NCI-H2107 (cell line): ENCODE measurements around the gene YPEL3.
"Not testable (repeated sequence)": the region's sequence is repeated elsewhere in the genome, so short reads cannot be mapped to it uniquely, and the experiment has no call there.

Experiments used
- DNase-seq: peaks from one replicate; lab custom pipeline; 2025; lab: John Stamatoyannopoulos, UW

Gene YPEL3, protein sequence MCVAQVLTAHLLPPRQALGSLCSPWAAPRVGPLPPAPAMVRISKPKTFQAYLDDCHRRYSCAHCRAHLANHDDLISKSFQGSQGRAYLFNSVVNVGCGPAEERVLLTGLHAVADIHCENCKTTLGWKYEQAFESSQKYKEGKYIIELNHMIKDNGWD

DNA sequence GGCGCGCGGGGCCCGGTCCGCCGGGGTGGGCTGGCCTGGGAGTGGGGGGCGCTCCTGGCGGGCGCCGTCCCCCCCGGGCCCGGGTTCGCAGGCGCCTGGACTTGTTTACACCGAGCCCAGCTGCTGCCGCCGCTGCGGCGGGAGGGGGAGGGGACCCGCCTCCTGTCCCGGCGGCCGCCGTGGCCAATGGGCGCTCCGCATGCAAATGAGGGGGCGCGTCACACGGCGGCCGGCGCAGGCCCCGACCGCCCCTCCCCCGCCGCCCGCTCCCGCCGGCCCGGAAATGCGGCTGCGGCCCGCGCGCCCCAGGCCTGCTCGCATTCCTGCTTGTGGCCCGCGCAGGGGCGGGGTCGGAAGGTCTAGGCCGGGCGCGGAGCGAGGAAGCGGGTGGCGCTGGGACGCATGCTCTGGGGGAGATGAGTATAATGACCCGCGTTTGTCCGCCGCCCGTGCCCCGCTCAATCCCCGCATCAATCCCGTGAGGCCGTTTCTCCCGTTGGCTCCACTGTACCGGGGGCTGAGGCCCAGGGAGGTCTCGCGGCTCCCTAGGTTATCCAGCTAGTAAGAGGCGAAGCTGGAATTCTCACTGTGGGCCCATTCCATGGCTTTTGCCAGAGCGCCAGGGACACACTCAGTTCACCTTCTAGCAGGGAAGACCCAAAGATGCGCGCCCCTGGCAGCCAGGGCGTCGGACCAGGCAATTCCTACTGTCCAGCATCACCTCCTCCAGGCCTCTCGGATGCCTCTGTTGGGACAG, at the start of gene YPEL3:
Gene YPEL3, minus strand, starts transcription at position 109 of the 757 bp plus-strand sequence. CDS start 731 bp downstream, outside the sequence.
- peak; percentile 51 for DNase-seq

DNA sequence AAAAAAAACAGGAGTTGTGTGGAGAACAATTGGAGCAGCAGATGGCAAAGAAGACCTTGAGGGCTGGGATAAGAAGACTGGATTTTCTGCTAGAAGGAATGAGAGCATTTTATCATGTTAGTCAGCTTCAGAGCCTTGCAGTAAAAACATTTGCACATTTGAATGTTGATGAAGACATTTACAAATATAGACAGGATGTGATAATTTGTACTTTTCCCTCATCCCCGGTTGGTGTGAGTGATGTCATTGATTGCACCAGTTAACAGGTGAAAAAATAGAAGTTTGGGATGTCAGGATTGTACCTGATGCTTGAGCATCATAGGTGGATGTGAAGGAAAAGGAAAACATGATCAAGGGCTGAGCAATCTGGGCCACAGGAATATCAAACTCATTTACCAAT, 49.6 kb upstream of the YPEL3 start:
- DNase-seq: no peak

DNA sequence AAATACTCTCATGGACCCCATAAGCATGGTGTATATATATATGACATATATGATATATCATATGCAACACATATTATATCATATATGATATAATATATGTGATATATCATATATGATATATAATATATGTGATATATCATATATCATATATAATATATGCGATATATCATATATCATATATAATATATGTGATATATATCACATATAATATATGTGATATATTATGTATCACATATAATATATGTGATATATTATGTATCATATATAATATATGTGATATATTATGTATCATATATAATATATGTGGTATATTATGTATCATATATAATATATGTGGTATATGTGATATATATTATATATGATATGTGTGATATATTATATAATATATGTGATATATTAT, 48.9 kb upstream of the YPEL3 start:
- no peak for DNase-seq

DNA sequence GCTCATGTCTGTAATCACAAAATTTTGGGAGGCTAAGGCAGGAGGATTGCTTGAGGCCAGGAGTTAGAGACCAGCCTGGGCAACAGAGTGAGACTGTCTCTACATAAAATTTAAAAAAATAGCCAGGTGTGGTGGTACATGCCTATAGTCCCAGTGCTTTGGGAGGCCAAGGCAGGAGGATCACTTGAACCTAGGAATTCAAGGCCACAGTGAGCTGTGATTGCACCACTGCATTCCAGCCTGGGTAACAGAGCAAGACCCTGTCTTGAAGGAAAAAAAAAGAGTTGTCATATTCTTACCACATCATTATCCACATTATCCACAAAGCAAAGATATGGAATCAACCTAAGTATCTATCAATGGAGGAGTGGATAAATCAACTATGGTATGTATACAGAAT, 48.0 kb upstream of the YPEL3 start:
- DNase-seq: no peak

DNA sequence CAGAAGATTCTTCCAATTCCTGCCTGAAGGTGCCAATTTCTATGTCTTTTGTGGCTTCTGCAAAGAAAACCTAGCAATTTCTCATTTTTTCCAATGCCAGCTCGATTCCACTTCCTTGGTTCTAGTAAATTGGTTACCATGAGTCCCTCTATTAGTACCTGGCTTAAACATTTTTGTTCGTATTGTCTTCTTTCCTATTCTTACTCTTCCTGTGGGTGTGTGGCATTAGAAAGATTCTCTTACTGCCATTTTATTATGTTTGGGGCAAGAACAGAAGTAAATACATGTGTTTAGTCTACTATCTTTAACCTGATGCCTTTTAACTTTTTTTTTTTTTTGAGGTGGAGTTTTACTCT, 47.3 kb upstream of the YPEL3 start:
- no peak for DNase-seq

DNA sequence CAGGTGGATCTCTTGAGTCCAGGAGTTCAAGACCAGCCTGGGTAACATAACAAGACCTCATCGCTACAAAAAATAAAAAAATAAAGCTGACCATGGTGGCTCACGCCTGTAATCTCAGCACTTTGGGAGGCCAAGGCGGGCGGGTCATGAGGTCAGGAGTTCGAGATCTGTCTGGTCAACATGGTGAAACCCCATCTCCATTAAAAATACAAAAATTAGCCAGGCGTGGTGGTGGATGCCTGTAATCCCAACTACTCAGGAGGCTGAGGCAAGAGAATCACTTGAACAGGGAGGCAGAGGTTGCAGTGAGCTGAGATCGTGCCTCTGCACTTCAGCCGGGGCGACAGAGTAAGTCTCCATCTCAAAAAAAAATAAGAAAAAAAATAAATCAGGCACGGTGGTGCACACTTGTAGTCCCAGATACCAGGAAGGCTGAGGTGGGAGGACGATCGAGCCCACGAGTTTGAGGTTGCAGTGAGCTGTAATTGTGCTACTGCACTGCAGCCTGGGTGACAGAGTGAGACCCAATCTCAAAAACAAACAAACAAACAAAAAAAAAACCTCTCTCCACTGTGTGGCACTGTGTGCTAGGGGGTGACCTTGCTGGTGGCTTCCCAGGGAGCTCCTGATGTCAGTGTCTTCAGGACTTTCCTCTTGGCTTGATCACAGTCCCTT, 46.8 kb upstream of the YPEL3 start:
- DNase-seq: no peak

DNA sequence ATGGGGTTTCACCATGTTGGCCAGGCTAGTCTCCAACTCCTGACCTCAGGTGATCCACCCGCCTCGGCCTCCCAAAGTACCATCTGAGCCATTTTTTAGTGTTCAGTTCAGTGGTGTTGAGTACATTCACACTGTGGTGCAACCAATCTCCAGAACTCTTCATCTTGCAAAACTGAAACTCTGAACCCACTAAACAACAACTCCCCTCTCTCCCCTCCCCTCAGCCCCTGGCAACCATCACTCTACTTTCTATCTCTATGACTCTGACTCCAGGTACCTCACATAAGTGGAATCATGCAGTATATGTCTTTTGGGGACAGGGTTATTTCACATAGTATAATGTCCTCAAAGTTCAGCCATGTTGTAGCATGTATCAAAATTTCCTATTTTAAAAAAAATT, 45.7 kb upstream of the YPEL3 start:
- DNase-seq: no peak

DNA sequence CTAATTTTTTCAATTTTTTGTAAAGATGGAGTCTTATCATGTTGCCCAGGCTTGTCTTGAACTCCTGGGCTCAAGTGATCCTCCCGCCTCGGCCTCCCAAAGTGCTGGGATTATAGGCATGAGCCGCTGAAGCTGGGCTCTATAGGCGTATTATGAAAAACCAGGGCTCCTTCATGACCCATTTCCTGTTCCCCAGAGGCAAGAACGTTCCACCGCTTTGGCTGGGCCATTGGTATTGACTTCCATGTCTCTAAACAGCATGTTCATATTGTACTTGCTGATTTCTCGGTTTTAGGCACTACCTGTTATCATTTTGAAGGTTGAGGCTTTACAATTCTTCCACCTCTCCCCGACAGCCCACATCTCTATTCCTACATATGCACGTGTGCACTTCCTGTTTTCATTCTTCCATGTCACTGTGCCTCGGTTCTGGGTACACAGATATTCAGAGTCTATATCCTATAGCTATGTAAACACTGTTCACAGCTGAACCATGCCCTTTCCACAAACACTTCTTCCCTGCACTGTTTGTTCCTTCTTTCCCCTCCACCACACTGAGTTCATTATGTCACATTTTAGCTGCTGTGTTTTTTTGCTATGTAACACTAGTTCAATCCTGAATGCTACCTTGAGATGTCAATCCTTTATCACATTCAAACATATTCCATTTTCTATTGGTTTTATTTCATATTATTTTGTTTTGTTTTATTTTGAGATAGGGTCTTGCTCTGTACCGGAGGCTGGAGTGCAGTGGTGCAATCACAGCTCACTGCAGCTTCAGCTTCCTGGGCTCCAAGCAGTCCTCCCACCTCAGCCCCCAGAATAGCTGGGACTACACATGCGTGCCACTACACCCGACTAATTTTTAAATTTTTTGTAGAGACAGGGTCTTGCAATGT, 43.8 kb upstream of the YPEL3 start:
- DNase-seq: no peak

DNA sequence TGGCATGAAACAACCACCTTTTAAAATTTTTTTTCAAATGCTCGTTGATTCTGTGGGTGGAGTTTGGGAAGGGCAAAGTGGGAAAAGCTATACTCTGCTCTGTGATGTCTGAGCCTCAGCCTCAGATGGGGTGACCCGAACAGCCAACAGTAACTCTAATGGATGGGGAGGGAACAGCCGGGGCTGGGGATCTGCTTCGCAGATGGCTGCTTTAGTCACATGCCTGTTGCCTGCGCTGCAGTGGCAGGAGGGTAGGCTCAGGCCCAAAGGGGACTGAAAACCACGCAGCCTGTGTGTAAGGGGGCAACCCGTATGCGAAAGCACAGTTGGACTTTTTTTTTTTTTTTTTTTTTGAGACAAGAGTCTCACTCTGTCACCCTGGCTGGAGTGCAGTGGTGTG, 41.9 kb upstream of the YPEL3 start:
- DNase-seq: no peak

DNA sequence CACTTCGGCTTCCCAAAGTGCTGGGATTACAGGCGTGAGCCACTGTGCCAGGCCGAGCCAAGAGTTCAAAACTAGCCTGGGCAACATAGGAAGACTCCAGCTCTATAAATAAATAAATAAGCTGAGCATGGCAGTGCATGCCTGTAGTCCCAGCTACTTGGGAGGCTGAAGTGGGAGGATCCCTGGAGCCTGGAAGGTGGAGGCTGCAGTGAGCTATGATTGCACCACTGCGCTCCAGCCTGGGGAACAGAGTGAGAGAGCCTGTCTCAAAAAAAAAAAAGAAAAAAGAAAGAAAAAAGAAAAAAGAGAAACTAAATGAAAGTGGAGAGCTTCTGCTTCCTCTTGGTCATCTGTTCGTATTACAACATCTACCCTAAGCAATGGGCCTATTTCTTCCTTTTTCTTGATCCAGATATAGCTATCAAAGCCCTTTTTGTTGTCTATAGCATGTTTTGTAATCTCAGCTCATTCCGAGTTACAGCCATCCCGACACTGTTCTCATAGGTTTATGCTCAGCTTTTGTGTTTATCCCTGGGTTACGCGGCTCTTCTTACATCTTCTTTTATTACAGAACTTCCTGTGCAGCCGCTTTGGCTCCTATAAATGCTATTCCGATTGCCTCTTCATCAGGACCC, 41.1 kb upstream of the YPEL3 start:
- peak; percentile 17 for DNase-seq

DNA sequence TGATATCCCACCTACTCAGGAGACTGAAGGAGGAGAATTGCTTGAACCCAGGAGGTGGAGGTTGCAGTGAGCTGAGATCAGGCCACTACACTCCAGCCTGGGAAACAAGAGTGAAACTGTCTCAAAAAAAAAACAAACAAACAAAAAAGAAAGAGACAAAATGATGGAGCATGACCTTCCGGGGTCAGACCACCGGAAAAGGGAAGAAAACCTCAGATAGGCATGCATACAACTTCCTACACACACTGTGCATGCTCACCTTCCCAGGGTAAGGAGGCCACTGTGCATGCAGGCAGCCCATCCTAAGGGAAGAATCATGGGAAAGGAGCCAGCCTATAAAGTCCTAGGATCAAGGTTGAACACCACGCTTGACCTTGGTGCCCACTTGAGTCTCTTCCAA, 36.6 kb upstream of the YPEL3 start:
- DNase-seq: no peak

DNA sequence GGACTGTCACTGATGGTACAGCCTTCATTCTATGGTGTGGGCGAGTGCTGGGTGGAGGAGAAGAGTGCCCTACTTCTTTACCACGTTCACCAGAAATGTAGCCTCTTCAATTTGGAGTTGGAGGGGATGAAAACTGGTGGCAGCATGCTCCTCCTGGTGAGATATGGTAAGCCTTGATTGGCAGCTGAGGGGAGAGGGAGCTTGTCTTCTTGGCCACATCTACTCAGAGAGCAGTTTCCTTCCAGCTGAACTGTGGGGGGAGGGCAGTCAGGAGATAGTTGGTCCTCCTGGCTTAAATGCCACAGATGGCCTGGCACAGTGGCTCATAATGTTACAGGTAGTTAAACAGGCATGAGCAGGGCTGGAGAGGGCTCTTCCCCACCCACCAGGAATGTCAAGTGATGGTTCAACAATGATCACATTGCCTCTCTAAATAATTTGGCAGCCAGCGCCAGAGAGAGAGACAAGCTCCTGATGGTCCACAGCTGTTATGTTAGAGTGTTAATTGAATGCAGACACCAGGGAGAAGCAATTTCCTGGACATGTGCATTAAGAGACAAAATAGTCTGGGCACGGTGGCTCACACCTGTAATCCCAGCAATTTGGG, 36.0 kb upstream of the YPEL3 start:
- DNase-seq: peak; percentile 72

DNA sequence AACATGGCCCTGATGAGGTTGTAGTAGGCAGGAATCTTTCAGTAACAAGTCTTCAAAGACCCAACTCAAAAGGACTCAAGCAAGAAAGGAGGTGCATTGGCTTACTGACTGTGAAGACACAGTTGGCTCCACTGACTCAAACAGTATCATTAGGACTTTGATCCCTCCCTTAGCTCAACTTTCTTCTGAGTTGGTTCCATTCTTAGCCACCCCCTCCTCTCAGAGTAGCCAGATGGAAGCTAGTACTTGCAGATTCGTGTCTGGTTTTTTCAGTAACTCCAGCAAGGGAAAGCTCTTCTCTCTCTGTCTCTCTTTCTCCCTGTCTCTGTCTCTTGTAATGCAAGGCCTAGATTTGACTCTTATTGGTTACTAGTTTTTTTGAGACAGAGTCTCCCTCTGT, 32.0 kb upstream of the YPEL3 start:
- DNase-seq: no peak

DNA sequence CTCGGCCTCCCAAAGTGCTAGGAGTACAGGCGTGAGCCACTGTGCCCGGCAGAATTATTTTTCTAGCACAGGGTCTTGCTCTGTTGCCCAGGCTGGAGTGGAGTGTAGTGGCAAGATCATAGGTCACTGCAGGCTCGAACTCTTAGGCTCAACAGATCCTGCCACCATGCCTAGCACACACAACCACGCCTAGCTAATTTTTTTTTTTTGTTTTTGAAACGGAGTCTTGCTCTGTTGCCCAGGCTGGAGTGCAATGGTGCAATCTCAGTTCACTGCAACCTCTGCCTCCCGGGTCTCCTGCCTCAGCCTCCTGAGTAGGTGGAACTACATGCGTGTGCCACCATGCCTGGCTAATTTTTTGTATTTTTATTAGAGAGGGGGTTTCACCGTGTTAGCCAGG, 29.7 kb upstream of the YPEL3 start:
- DNase-seq: not testable (repeated sequence)

DNA sequence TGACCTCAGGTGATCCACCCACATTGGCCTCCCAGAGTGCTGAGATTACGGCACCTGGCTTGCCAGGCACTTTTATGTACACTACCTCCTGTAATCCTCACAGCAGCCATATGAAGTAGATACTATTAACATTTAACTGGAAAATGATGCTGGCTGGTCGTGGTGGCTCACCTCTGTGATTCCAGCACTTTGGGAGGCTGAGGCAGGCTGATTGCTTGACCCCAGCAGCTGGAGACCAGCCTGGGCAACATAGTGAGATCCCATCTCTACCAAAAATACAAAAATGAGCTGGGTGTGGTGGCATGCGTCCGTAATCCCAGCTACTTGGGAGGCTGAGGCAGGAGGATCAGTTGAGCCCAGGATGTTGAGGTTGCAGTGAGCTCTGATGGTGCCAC, 29.0 kb upstream of the YPEL3 start:
- DNase-seq: no peak

DNA sequence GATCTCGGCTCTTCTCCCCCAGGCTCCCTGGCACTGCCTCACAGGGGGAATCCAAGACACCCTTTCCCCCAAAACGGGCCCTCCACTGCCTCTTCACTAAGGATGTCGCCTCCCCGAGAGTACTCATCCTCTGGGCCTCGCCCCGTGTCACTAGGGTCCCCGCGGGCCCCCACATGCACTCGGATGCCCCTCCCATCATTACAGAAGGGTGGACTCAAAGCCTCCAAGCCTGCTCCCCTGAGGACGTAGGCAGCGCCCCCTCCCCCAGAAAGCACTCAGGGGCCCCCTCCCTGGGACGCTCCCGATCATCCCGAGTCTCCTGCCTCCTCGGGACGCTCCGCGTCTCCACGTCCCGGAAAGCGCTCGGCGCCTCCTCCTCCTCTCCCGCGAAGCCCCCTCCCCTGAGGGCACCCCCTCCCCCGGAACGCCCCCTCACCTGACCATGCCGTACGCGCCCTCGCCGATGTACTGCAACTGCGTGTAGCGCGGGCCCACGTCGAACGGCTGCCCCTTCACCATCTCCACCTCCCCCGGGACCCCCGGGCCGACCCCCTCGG, 26.7 kb upstream of the YPEL3 start:
- DNase-seq: no peak

DNA sequence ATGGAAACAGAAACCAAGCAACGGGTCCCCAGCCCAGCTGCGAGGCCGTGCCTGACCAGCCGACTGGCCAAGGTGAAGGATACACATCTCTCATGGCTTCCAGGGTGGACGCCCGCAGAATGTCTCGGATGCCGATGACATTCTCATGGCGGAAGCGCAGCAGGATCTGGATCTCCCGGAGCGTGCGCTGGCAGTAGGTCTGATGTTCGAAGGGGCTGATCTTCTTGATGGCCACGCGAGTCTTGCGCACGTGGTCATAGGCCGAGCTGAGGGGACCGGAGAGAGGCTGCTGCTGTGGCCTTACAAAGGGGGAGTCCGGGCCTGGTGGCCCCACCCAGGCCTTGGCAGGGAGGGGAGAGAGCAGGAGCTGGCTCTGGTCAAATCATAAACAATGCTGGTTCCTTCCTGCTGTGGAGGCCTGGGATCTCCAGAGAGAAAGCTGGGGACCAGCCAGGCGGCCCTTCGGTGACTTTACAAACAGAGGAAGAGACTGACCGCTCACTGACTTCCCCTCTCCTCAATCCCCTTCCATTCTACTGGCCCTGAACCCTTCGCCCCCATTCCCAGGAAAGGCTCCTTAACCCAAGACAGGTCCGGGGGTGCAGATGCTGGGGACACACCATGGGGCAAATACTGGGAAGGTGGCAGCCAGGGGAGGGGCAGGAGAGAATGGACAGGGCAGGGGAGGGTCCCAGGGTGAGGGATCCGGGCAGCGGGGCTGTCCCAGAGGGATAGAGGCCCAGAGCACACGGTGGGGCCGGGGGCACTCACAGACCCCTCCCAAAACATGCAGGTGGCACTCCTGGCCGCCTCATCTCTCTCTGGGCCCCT, 25.9 kb upstream of the YPEL3 start:
- no peak for DNase-seq

DNA sequence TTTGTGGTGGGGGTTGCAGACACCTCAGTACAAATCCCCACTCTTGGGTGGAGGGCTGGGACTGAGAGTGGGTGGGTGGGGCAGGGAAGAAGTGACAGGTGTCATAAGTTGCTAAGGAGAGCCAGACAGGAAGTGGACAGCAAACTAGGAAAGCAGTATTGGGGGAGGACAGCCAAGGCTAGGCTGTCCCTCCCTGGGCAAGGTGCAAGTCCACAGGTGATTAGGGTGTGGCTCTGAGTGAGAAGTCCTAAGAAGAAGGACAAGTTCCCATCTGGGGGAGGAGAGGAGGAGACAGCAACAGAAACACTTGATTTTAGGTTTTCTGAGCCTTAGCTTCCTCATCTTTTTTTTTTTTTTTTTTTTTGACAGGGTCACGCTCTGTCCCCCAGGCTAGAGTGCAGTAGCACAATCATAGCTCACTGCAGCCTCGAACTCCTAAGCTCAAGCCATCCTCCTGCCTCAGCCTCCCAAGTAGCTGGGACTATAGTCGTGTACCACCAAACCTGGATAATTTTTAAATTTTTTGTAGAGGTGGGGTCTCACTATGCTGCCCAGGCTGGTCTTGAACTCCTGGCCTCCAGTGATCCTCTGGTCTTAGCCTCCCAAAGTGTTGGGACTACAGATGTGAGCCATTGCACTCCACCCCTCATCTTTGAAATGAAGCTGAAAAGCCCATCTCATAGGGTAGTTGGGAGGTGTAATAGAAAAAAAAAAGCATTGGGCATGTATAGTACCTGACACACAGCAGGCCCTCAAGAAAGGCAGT, 24.5 kb upstream of the YPEL3 start:
- no peak for DNase-seq

DNA sequence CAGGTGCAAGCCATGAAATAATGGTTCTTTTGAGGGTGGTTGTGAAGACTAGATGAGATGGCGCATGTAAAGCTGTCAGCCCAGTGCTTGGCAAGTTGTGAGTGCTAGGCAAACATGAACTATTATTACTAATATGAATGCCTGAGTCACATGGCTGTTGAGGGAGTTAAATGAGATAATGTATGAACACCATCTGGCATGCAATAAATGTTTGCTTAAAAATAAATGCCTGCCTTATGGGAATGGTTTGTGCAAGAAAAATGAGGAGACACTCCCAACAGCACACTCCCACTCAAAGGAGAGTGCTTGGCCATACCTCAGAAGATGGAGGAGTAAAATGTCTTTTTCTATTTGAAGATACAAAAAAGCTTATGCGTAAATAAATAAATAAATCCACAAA, 23.4 kb upstream of the YPEL3 start:
- no peak for DNase-seq

DNA sequence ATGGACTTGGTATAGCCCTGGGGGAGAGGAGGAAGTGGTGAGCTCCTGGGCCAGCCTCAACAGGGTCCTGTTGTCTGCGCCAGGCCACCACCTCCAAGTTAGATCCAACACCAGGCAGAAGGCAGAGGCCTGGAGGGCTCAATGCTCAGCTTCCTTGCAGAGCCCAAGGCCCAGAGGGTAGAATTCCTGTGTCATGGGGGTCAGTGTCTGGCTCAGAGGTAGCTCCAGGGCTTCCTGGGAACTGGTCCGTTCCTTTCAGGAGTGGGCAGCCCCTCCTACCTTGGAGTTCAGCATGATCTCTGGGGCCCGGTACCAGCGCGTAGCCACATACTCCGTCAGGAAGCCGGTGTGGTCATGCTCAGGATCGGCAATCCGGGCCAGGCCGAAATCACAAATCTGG, 21.8 kb upstream of the YPEL3 start:
- no peak for DNase-seq
